ENCODE results near the gene RGS3. TPM values are rescaled to one million over a fixed set of nuclear protein-coding genes. Genes with fewer than 3 reads are reported as not detected.

Gene RGS3
- total RNA-seq, 1 experiment from 2014 or later = 39.4 TPM

DNA sequence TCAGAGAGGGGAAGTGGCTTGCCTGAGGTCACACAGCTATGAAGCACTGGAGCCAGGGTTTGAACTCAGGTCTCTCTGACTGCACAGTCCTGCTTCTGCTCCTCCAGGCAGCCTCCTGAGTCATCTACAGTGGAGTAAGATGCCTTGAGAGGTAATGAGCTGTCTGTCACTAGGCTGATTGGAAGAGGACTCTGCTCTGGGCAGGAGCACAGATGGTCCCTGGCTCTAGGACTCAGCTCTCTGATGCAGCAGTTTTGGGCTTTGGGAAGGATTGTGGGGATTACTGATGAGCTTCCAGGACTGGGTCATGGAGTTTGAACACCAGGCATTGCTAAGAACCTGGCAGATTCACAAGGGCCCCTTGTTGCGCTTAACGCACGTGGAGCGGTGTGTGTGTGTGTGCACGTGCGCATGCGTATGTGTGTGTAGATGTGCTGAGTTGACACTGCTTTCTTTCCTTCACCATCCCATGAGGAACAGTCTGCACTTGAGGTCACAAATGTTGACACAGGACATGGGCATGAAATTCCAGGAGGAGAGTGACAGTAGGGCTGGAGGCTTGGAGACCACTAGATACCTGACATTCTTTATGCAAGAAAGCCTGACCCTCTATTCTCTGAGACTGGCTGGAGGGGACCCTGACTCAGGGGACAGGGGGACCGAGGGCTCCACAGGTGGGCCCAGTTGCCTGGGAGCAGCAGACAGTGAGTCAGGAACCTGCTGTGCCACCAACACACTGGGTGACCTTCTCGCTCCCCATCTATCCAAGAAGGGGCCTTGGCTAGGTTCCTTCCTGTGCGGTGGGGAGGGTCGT lies 170.5 kb downstream of the RGS3 start (continued):
- TF ChIP-seq YY1 (IDR thresholded peaks at IDR 0.05; ENCODE audit: extremely low read depth, insufficient replicate concordance, low read depth, low read length) (no peak), FOSL1 (IDR thresholded peaks at IDR 0.05; ENCODE audit: low read depth) (no peak), SIN3A (IDR thresholded peaks at IDR 0.05; ENCODE audit: low read depth) (no peak), EZH2phosphoT487 (IDR thresholded peaks at IDR 0.05; ENCODE audit: borderline replicate concordance) (no peak), SP1 (IDR thresholded peaks at IDR 0.05; ENCODE audit: low read depth) (no peak), POLR2AphosphoS5 (IDR thresholded peaks at IDR 0.05; ENCODE audit: low read depth, low read length) (no peak), JUND (IDR thresholded peaks at IDR 0.05) (no peak), RAD21 (IDR thresholded peaks at IDR 0.05; ENCODE audit: low read depth) (no peak), TCF7L2 (IDR thresholded peaks at IDR 0.05; ENCODE audit: borderline replicate concordance, extremely low read depth, insufficient read depth, insufficient read length) (no peak)

DNA sequence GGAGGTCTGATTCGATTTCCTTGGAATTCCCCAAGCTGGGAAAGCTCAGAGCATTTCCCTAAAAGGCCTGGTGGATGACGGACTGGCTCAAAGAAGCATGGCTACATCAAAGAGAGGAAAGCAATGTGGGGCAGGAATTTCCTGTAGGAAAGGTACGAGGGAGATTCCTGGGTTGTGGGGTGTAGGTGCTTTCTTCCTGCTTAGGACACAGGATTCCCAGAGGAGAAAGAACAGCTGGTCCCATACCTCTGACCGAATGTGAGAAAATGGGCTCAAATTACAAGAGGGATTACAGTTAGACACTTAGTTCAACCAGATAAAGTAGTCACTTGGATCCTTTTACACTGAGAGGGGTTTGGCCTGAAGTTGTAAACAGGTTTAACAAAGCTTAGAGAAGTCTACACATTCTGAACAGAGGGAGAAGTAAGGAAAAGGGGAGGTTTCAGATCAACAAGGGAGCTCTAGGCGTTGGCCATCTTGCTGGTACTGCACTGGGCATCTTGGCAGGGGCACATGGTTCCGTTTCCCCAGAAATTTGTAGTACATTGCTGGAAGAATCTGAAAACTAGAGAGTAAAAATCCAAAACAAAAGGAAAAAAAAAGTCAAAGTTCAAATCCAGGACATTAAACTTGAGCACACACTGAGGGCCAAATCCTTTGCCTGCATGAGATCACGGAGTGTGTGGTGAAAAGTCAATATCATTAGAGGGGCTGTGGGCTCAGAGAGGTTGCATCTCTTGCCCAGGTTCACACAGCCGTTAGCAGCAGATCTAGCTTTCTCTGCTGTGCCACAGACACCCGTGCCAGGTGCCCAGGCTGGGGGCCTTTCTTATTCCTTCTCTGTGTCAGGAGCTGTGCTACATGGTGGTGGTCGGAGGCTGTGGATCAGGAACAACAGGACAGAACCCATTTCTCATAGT lies 171.3 kb downstream of the RGS3 start:
- H3K27me3 ChIP-seq (ENCODE audit: insufficient read depth, low read length) = no peaks in the 10 kb centered on the region
- H3K4me2 ChIP-seq (ENCODE audit: low read length) = no peak overlapping the region
- H3K4me3 ChIP-seq (replicated peaks in 1 of 2; ENCODE audit: low read depth in 1 of 2, low read length in 2 of 2) = no peak overlapping the region
- ChIA-PET RAD21 (ENCODE audit: low non-redundant PET in 1 of 2, low total read pairs in 2 of 2, uncharacterized antibody in 2 of 2, unreplicated experiment in 2 of 2) (no interaction called here), CTCF (interaction anchor here (1.0 kb wide), 1 partner anchor 43 kb away, joined by 3 read pairs; no protein-coding TSS in a partner anchor), POLR2A (no interaction called here)
- H3K9me2 ChIP-seq (ENCODE audit: insufficient read depth) = no peaks in the 10 kb centered on the region
- H3K27ac ChIP-seq (ENCODE audit: low read depth, low read length) = no peak overlapping the region
- H3K79me2 ChIP-seq (ENCODE audit: insufficient read depth, low read length) = no peaks in the 10 kb centered on the region
- DNase-seq (ENCODE audit: low read depth, low spot score) = no peak
- no peaks in the 10 kb centered on the region for H3K9me3 ChIP-seq (ENCODE audit: control insufficient read depth in 1 of 2, insufficient read depth in 1 of 2, low read depth in 1 of 2, low read length in 2 of 2)
- H3K9ac ChIP-seq (ENCODE audit: low read length) = no peak overlapping the region
- intact Hi-C loops (cut with micrococcal nuclease) = no loop called here
- no peak for ATAC-seq
- H3K36me3 ChIP-seq (ENCODE audit: control insufficient read depth in 1 of 2, insufficient read depth in 2 of 2, low read length in 2 of 2) = no peaks in the 10 kb centered on the region
- H4K20me1 ChIP-seq (ENCODE audit: insufficient read depth) = no peaks in the 10 kb centered on the region
- H2AFZ ChIP-seq (ENCODE audit: low read depth, low read length, poor library complexity, severe bottlenecking) = no peak overlapping the region
- BruUV-seq (replicated peaks) = no TSS peak
- H3K4me1 ChIP-seq (ENCODE audit: control insufficient read depth in 1 of 2, insufficient read depth in 2 of 2, low read length in 2 of 2) = peaks cover 0 to 7% of the 10 kb centered on the region in 2 experiments; a peak in 1 of 4 replicates
- TF ChIP-seq CBX3 (IDR thresholded peaks at IDR 0.05; ENCODE audit: low read depth) = no peak
- no peak for TF ChIP-seq POLR2A (IDR thresholded peaks at IDR 0.05; ENCODE audit: borderline replicate concordance, extremely low read depth, insufficient read depth, insufficient read length)
- TF ChIP-seq ELF1 (IDR thresholded peaks at IDR 0.05; ENCODE audit: borderline replicate concordance, low read depth) = no peak
- TF ChIP-seq REST (IDR thresholded peaks at IDR 0.05; ENCODE audit: low read depth) = no peak
- TF ChIP-seq JUND (IDR thresholded peaks at IDR 0.05) = no peak
- no peak for TF ChIP-seq SRF (IDR thresholded peaks at IDR 0.05; ENCODE audit: low read depth)
- TF ChIP-seq, protein P1, sequence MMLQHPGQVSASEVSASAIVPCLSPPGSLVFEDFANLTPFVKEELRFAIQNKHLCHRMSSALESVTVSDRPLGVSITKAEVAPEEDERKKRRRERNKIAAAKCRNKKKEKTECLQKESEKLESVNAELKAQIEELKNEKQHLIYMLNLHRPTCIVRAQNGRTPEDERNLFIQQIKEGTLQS (IDR thresholded peaks at IDR 0.05) = no peak
- TF ChIP-seq RAD21 (IDR thresholded peaks at IDR 0.05; ENCODE audit: low read depth) = no peak
- TF ChIP-seq EZH2 (IDR thresholded peaks at IDR 0.05) = no peak
- TF ChIP-seq YY1 (IDR thresholded peaks at IDR 0.05; ENCODE audit: extremely low read depth, insufficient replicate concordance, low read depth, low read length) = no peak
- TF ChIP-seq, protein P2, sequence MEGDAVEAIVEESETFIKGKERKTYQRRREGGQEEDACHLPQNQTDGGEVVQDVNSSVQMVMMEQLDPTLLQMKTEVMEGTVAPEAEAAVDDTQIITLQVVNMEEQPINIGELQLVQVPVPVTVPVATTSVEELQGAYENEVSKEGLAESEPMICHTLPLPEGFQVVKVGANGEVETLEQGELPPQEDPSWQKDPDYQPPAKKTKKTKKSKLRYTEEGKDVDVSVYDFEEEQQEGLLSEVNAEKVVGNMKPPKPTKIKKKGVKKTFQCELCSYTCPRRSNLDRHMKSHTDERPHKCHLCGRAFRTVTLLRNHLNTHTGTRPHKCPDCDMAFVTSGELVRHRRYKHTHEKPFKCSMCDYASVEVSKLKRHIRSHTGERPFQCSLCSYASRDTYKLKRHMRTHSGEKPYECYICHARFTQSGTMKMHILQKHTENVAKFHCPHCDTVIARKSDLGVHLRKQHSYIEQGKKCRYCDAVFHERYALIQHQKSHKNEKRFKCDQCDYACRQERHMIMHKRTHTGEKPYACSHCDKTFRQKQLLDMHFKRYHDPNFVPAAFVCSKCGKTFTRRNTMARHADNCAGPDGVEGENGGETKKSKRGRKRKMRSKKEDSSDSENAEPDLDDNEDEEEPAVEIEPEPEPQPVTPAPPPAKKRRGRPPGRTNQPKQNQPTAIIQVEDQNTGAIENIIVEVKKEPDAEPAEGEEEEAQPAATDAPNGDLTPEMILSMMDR (IDR thresholded peaks at IDR 0.05 in 2 of 3, conservative IDR thresholded peaks at IDR 0.05 in 1 of 3; ENCODE audit: borderline replicate concordance in 1 of 3, insufficient read depth in 1 of 3, low read depth in 2 of 3, low read length in 2 of 3) = no peak
- TF ChIP-seq CEBPB (IDR thresholded peaks at IDR 0.05; ENCODE audit: low read depth) = no peak
- no peak for TF ChIP-seq FOSL1 (IDR thresholded peaks at IDR 0.05; ENCODE audit: low read depth)
